KMS-11 (cell line): ENCODE measurements around the gene TRMT2B.

ENCODE experiments used
- H2AFZ ChIP-seq: fragments of 200-600 bp; sonication (generic); 2 replicates; pipeline ENCODE4 v1.6.1; 2016; ENCODE audit warnings: antibody characterized with exemption, mixed run types, low read depth
- H3K27ac ChIP-seq: fragments of 200-600 bp; sonication (generic); 2 replicates; pipeline ENCODE4 v1.6.1; 2016; ENCODE audit warnings: mild to moderate bottlenecking, mixed run types
- H3K27me3 ChIP-seq: fragments of 200-600 bp; sonication (generic); 2 replicates; pipeline ENCODE4 v1.6.1; 2017; ENCODE audit warnings: mild to moderate bottlenecking, low read depth, mixed run types, moderate library complexity; ENCODE audit not compliant: insufficient read depth
- H3K36me3 ChIP-seq: fragments of 200-600 bp; sonication (generic); 2 replicates; pipeline ENCODE4 v1.6.1; 2017; ENCODE audit warnings: mild to moderate bottlenecking, mixed run types; ENCODE audit not compliant: insufficient read depth
- H3K4me1 ChIP-seq: fragments of 200-600 bp; sonication (generic); 2 replicates; pipeline ENCODE4 v1.6.1; 2016; ENCODE audit warnings: mild to moderate bottlenecking, low read depth, mixed run types; ENCODE audit not compliant: poor library complexity, severe bottlenecking
- H3K4me2 ChIP-seq: fragments of 200-600 bp; sonication (generic); 2 replicates; pipeline ENCODE4 v1.7.0; 2016; ENCODE audit warnings: mild to moderate bottlenecking, mixed run types
- H3K4me3 ChIP-seq: fragments of 200-600 bp; sonication (generic); IDR thresholded peaks from 2 replicates; pipeline ENCODE4 v1.6.1; 2017; ENCODE audit warnings: low read depth, low read length, mixed read lengths; ENCODE audit not compliant: insufficient read depth
- H3K79me2 ChIP-seq: fragments of 200-600 bp; sonication (generic); 2 replicates; pipeline ENCODE4 v1.6.1; 2016; ENCODE audit warnings: low read depth, mixed run types; ENCODE audit not compliant: insufficient read depth
- H3K9ac ChIP-seq: fragments of 200-600 bp; sonication (generic); 2 replicates; pipeline ENCODE4 v1.6.1; 2016; ENCODE audit warnings: mild to moderate bottlenecking, mixed run types
- H4K20me1 ChIP-seq: fragments of 200-600 bp; sonication (generic); 2 replicates; pipeline ENCODE4 v1.6.1; 2016; ENCODE audit warnings: mild to moderate bottlenecking, mixed run types; ENCODE audit not compliant: insufficient read depth
- CTCF ChIP-seq: fragments of 200-600 bp; sonication (generic); conservative IDR thresholded peaks from 2 replicates; pipeline ENCODE4 v1.6.1; 2017; ENCODE audit warnings: low read depth, mild to moderate bottlenecking, antibody characterized with exemption, low read length, moderate library complexity, mixed read lengths

The TRMT2B gene, protein sequence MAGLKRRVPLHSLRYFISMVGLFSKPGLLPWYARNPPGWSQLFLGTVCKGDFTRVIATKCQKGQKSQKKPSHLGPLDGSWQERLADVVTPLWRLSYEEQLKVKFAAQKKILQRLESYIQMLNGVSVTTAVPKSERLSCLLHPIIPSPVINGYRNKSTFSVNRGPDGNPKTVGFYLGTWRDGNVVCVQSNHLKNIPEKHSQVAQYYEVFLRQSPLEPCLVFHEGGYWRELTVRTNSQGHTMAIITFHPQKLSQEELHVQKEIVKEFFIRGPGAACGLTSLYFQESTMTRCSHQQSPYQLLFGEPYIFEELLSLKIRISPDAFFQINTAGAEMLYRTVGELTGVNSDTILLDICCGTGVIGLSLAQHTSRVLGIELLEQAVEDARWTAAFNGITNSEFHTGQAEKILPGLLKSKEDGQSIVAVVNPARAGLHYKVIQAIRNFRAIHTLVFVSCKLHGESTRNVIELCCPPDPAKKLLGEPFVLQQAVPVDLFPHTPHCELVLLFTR

DNA sequence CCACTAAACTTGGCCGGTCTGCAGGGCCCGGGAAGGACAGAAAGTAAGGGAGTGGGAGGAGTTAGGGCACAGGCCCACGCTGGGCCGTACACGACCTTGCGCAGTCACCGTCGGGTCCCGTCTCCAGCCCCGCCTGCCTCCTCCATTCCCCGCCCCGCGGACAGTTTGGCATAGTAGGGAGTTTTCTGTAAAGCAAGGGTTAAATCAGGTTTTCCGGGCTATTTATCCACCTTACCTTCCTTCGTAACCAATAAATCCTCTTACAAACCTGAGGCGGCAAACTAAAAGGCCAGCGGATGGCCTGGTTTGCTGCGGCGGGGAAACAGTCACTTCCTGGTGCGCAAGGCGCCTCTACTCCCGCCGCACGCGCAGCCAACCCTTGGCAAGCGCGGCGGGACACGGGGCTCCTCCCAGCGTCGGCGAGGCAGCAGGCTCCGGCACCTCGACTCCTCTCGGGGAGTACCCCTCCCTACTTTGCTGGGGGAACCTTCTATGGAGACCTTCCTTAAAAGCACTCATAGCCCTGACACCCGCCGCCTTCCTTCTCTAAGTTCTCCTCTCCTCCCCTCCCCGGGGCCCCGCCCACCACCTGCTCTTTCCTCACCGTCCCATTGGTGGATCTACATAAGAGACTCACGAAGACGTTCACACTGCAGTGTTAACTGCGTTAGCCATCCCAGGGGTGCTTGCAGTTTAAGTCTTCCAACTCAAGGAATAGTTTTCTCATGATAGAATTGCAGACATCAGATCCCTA is at the start of gene TRMT2B:
TSS of gene TRMT2B (minus strand) at position 563 of the 754 bp plus-strand sequence. CDS start 9,822 bp downstream, outside the sequence.
- H3K4me3 ChIP-seq = no peak within 1 kb of the TSS
- no peaks in the 10 kb centered on the region for H3K4me1 ChIP-seq
- no peaks in the 10 kb centered on the region for H4K20me1 ChIP-seq
- H3K27me3 ChIP-seq = no peaks in the 10 kb centered on the region
- H3K27ac ChIP-seq = peak within 1 kb of the TSS; percentile 83
- peak within 1 kb of the TSS; percentile 77 for H2AFZ ChIP-seq
- no peaks in the 10 kb centered on the region for H3K36me3 ChIP-seq
- TF ChIP-seq CTCF = no peak
- H3K4me2 ChIP-seq = peak within 1 kb of the TSS; percentile 56
- no peaks in the 10 kb centered on the region for H3K79me2 ChIP-seq
- H3K9ac ChIP-seq = peak within 1 kb of the TSS; percentile 83

GRCh38 chrX:101097546-101098453 is 45.9 kb upstream of the TRMT2B start, which contains the start of gene CENPI:
CENPI (plus strand) TSS chrX:101098204; CDS start chrX:101101071, 2,867 bp downstream.
- TF ChIP-seq CTCF = no peak
- peak within 1 kb of the TSS; percentile 69 for H2AFZ ChIP-seq
- peak within 1 kb of the TSS; percentile 36; the same call in 1 of the 2 replicates for H3K27ac ChIP-seq
- H3K9ac ChIP-seq = peak within 1 kb of the TSS; percentile 34; the same call in 1 of the 2 replicates
- H3K4me1 ChIP-seq = peaks cover 17% of the 10 kb centered on the region
- no peaks in the 10 kb centered on the region for H4K20me1 ChIP-seq
- peak within 1 kb of the TSS; percentile 77 for H3K4me2 ChIP-seq
- H3K36me3 ChIP-seq = no peaks in the 10 kb centered on the region
- H3K27me3 ChIP-seq = no peaks in the 10 kb centered on the region
- no peak within 1 kb of the TSS for H3K4me3 ChIP-seq
- peaks cover 10% of the 10 kb centered on the region; the same call in 1 of the 2 replicates for H3K79me2 ChIP-seq

DNA sequence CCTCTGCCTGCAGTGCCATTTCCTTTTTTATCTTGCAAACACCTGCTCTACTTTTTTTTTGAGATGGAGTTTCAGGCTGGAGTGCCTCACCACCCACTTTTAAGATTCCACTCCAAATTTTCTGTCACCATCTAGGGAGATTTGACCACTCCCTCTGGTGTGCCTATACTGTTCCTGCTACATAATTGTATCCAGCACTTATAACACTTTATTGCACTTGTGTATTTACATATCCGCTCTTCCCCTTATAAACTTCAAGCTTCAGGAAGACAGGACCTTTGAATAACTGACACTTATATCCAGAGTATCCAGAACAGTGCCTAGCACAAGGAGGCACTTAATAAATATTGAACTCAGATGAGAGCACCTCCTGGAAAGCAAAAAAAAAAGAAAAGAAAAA is 39.9 kb upstream of the TRMT2B start:
- Histone ChIP-seq H2AFZ (no peak overlapping the region), H3K9ac (no peak overlapping the region), H3K4me1 (no peaks in the 10 kb centered on the region), H3K27ac (no peak overlapping the region), H3K4me2 (no peak overlapping the region), H3K4me3 (no peak overlapping the region), H4K20me1 (no peaks in the 10 kb centered on the region), H3K27me3 (no peaks in the 10 kb centered on the region), H3K79me2 (no peaks in the 10 kb centered on the region), H3K36me3 (no peaks in the 10 kb centered on the region)
- TF ChIP-seq CTCF = no peak

DNA sequence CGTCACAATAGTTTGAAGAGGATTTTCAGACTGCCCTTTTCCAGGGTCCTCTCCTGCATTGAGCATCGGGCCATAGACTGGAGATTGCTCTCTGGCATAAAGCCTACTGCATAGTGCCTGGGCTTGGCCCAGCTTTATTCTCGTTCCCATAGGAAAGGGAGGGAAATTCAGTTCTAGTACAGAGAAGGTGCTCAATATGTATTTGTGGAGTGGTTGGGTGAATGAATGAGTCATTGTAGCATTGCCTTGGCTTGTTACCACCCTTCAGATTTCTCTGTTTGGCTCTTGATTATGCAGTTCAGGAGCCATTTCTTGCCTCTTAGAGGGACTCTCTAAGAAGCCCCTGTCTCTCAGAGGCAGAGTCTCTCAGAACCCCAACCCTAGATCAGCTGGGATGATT is 29.3 kb upstream of the TRMT2B start:
- Histone ChIP-seq H3K9ac (no peak overlapping the region), H3K27me3 (no peaks in the 10 kb centered on the region), H3K27ac (no peak overlapping the region), H3K4me1 (no peaks in the 10 kb centered on the region), H3K36me3 (no peaks in the 10 kb centered on the region), H3K4me3 (no peak overlapping the region), H4K20me1 (no peaks in the 10 kb centered on the region), H2AFZ (no peak overlapping the region), H3K79me2 (no peaks in the 10 kb centered on the region), H3K4me2 (no peak overlapping the region)
- TF ChIP-seq CTCF = no peak
